GM12891 (cell line): ENCODE measurements around the gene RGS16.

Experiments
- DNase-seq: peaks from one replicate; pipeline ENCODE4 v3.0.0; 2011; ENCODE audit warnings: low spot score; ENCODE audit not compliant: insufficient read length
- FAIRE-seq: peaks from 2 replicates; lab custom pipeline; 2011; peaks lifted over from hg19 to GRCh38; lab: Jason Lieb, UNC
- PAX5 ChIP-seq: IDR thresholded peaks from 2 replicates; pipeline ENCODE4 v1.6.1; 2011; ENCODE audit warnings: low read length, moderate library complexity, mild to moderate bottlenecking; ENCODE audit not compliant: insufficient read depth, severe bottlenecking
- POLR2A ChIP-seq: IDR thresholded peaks from 2 replicates; pipeline ENCODE4 v1.6.1; 2011; ENCODE audit warnings: low read depth, low read length, control low read depth
- POLR2AphosphoS5 ChIP-seq: IDR thresholded peaks from 2 replicates; pipeline ENCODE4 v1.6.1; 2011; ENCODE audit warnings: low read depth, low read length, control low read depth
- POU2F2 ChIP-seq: IDR thresholded peaks from 2 replicates; pipeline ENCODE4 v1.6.1; 2011; ENCODE audit warnings: low read depth, mild to moderate bottlenecking, control low read depth, low read length, moderate library complexity
- SPI1 ChIP-seq: IDR thresholded peaks from 2 replicates; pipeline ENCODE4 v1.6.1; 2011; ENCODE audit warnings: low read depth, low read length, control low read depth
- TAF1 ChIP-seq: IDR thresholded peaks from 2 replicates; pipeline ENCODE4 v1.6.1; 2011; ENCODE audit warnings: low read depth, low read length, control low read depth

RGS16 gene

GRCh38 chr1:182595641-182596240 is 8.4 kb downstream of the RGS16 start:
- TF ChIP-seq POLR2A (no peak), TAF1 (no peak), PAX5 (no peak), SPI1 (no peak)
- DNase-seq (no peak), FAIRE-seq (peak; percentile 79)

- DNase-seq, result no peak
- no peak for FAIRE-seq
- TF ChIP-seq POLR2A (no peak), POLR2AphosphoS5 (no peak), SPI1 (no peak), POU2F2 (no peak), TAF1 (no peak), PAX5 (no peak)
Observed at GRCh38 chr1:182589931-182590330, 14.3 kb downstream of the RGS16 start.

GRCh38 chr1:182589520-182589919 is 14.7 kb downstream of the RGS16 start:
- FAIRE-seq (no peak), DNase-seq (no peak)
- TF ChIP-seq POLR2A (no peak), POU2F2 (no peak), POLR2AphosphoS5 (no peak), TAF1 (no peak), PAX5 (no peak)

- FAIRE-seq, result peak; percentile 74
- TF ChIP-seq SPI1 (0 out of 2 replicates have a peak, but pooled peaks have one; percentile 45), TAF1 (no peak), PAX5 (no peak), POLR2A (peak; percentile 69; the same call in 1 of the 2 replicates)
- DNase-seq, result no peak
Observed at GRCh38 chr1:182588500-182589396, 15.4 kb downstream of the RGS16 start, which contains the start of gene RNASEL. Gene RNASEL (minus strand): TSS chr1:182589256. CDS start chr1:182586806, 2,450 bp downstream.

- FAIRE-seq (peak; percentile 28), DNase-seq (no peak)
- no peak for TF ChIP-seq POLR2AphosphoS5
- no peak for TF ChIP-seq POLR2A
- TF ChIP-seq PAX5, result no peak
- no peak for TF ChIP-seq SPI1
- no peak for TF ChIP-seq TAF1
- no peak for TF ChIP-seq POU2F2
Observed at GRCh38 chr1:182587666-182588499, 16.3 kb downstream of the RGS16 start.

- no peak for TF ChIP-seq TAF1
- FAIRE-seq (no peak), DNase-seq (no peak)
Observed at GRCh38 chr1:182587093-182587492, 17.1 kb downstream of the RGS16 start.

GRCh38 chr1:182586380-182586779 is 17.8 kb downstream of the RGS16 start:
- TF ChIP-seq POLR2A, result no peak
- TF ChIP-seq SPI1, result no peak
- TF ChIP-seq PAX5, result no peak
- no peak for TF ChIP-seq POU2F2
- no peak for TF ChIP-seq POLR2AphosphoS5
- no peak for TF ChIP-seq TAF1
- DNase-seq (no peak), FAIRE-seq (no peak)

- no peak for FAIRE-seq
- DNase-seq, result no peak
- no peak for TF ChIP-seq TAF1
Observed at GRCh38 chr1:182584746-182585145, 19.4 kb downstream of the RGS16 start.

GRCh38 chr1:182580736-182581135 is 23.5 kb downstream of the RGS16 start:
- DNase-seq (no peak), FAIRE-seq (no peak)
- TF ChIP-seq POLR2A (no peak), POLR2AphosphoS5 (no peak), PAX5 (no peak)

GRCh38 chr1:182575540-182576149 is 28.5 kb downstream of the RGS16 start:
- TF ChIP-seq POLR2A, result no peak
- no peak for TF ChIP-seq PAX5
- no peak for TF ChIP-seq TAF1
- no peak for TF ChIP-seq POLR2AphosphoS5
- no peak for TF ChIP-seq SPI1
- TF ChIP-seq POU2F2, result no peak
- DNase-seq (no peak), FAIRE-seq (no peak)
